ENCODE measurements around the gene TAS2R60. TPM values are rescaled to one million over a fixed set of nuclear protein-coding genes. Genes with fewer than 3 reads are reported as not detected.

TAS2R60 gene
- total RNA-seq, 1 donor: not detected

- no peak overlapping the region for H3K4me2 ChIP-seq (ENCODE audit: insufficient read depth, low read length)
- H3K4me3 ChIP-seq (ENCODE audit: insufficient read depth, low read length): no peak overlapping the region
- no peaks in the 10 kb centered on the region for H3K9me3 ChIP-seq (ENCODE audit: low read depth, low read length)
- H3K36me3 ChIP-seq (ENCODE audit: insufficient read depth, low read length): no peaks in the 10 kb centered on the region
- no peaks in the 10 kb centered on the region for H3K79me2 ChIP-seq (ENCODE audit: insufficient read depth, low read length)
- H3K27ac ChIP-seq (ENCODE audit: low read depth, low read length): no peak overlapping the region
- no peaks in the 10 kb centered on the region for H4K20me1 ChIP-seq (ENCODE audit: insufficient read depth, low read length)
- DNase-seq (ENCODE audit: insufficient read length, low spot score, missing footprints): no peak
- no peak overlapping the region for H2AFZ ChIP-seq (ENCODE audit: low read length)
- no peak for TF ChIP-seq CTCF (IDR thresholded peaks at IDR 0.05; ENCODE audit: extremely low read depth, low read depth, low read length)
- peaks cover 8% of the 10 kb centered on the region for H3K4me1 ChIP-seq (ENCODE audit: insufficient read depth, low read length)
- no peaks in the 10 kb centered on the region for H3K27me3 ChIP-seq (ENCODE audit: insufficient read depth, low read length)
Observed at GRCh38 chr7:143426479-143427142, 16.6 kb upstream of the TAS2R60 start.

GRCh38 chr7:143429770-143430698 is 13.2 kb upstream of the TAS2R60 start:
- no peaks in the 10 kb centered on the region for H3K9me3 ChIP-seq (ENCODE audit: low read depth, low read length)
- no peaks in the 10 kb centered on the region for H3K79me2 ChIP-seq (ENCODE audit: insufficient read depth, low read length)
- peaks cover 8% of the 10 kb centered on the region for H3K4me1 ChIP-seq (ENCODE audit: insufficient read depth, low read length)
- DNase-seq (ENCODE audit: insufficient read length, low spot score, missing footprints): no peak
- H3K27ac ChIP-seq (ENCODE audit: low read depth, low read length): peak overlapping the region; percentile 45
- peak overlapping the region; percentile 23 for H3K4me2 ChIP-seq (ENCODE audit: insufficient read depth, low read length)
- H3K36me3 ChIP-seq (ENCODE audit: insufficient read depth, low read length): no peaks in the 10 kb centered on the region
- no peak overlapping the region for H3K4me3 ChIP-seq (ENCODE audit: insufficient read depth, low read length)
- no peak overlapping the region for H2AFZ ChIP-seq (ENCODE audit: low read length)
- H4K20me1 ChIP-seq (ENCODE audit: insufficient read depth, low read length): no peaks in the 10 kb centered on the region
- TF ChIP-seq CTCF (IDR thresholded peaks at IDR 0.05; ENCODE audit: extremely low read depth, low read depth, low read length): no peak
- H3K27me3 ChIP-seq (ENCODE audit: insufficient read depth, low read length): no peaks in the 10 kb centered on the region

GRCh38 chr7:143431109-143431508 is 12.1 kb upstream of the TAS2R60 start:
- Histone ChIP-seq H3K4me3 (ENCODE audit: insufficient read depth, low read length) (no peak overlapping the region), H3K79me2 (ENCODE audit: insufficient read depth, low read length) (no peaks in the 10 kb centered on the region), H3K4me1 (ENCODE audit: insufficient read depth, low read length) (peaks cover 8% of the 10 kb centered on the region), H3K4me2 (ENCODE audit: insufficient read depth, low read length) (no peak overlapping the region), H3K27ac (ENCODE audit: low read depth, low read length) (no peak overlapping the region), H4K20me1 (ENCODE audit: insufficient read depth, low read length) (no peaks in the 10 kb centered on the region), H2AFZ (ENCODE audit: low read length) (no peak overlapping the region), H3K27me3 (ENCODE audit: insufficient read depth, low read length) (no peaks in the 10 kb centered on the region), H3K36me3 (ENCODE audit: insufficient read depth, low read length) (no peaks in the 10 kb centered on the region), H3K9me3 (ENCODE audit: low read depth, low read length) (no peaks in the 10 kb centered on the region)
- no peak for DNase-seq (ENCODE audit: insufficient read length, low spot score, missing footprints)
- TF ChIP-seq CTCF (IDR thresholded peaks at IDR 0.05; ENCODE audit: extremely low read depth, low read depth, low read length): no peak

GRCh38 chr7:143433759-143434158 is 9.5 kb upstream of the TAS2R60 start:
- H2AFZ ChIP-seq (ENCODE audit: low read length): no peak overlapping the region
- H3K36me3 ChIP-seq (ENCODE audit: insufficient read depth, low read length): no peaks in the 10 kb centered on the region
- no peak overlapping the region for H3K27ac ChIP-seq (ENCODE audit: low read depth, low read length)
- H3K27me3 ChIP-seq (ENCODE audit: insufficient read depth, low read length): no peaks in the 10 kb centered on the region
- no peaks in the 10 kb centered on the region for H4K20me1 ChIP-seq (ENCODE audit: insufficient read depth, low read length)
- TF ChIP-seq CTCF (IDR thresholded peaks at IDR 0.05; ENCODE audit: extremely low read depth, low read depth, low read length): no peak
- DNase-seq (ENCODE audit: insufficient read length, low spot score, missing footprints): no peak
- H3K79me2 ChIP-seq (ENCODE audit: insufficient read depth, low read length): no peaks in the 10 kb centered on the region
- peaks cover 8% of the 10 kb centered on the region for H3K4me1 ChIP-seq (ENCODE audit: insufficient read depth, low read length)
- no peaks in the 10 kb centered on the region for H3K9me3 ChIP-seq (ENCODE audit: low read depth, low read length)
- no peak overlapping the region for H3K4me3 ChIP-seq (ENCODE audit: insufficient read depth, low read length)
- no peak overlapping the region for H3K4me2 ChIP-seq (ENCODE audit: insufficient read depth, low read length)
